ENCODE data around the gene GRM7.

The GRM7 gene

DNA sequence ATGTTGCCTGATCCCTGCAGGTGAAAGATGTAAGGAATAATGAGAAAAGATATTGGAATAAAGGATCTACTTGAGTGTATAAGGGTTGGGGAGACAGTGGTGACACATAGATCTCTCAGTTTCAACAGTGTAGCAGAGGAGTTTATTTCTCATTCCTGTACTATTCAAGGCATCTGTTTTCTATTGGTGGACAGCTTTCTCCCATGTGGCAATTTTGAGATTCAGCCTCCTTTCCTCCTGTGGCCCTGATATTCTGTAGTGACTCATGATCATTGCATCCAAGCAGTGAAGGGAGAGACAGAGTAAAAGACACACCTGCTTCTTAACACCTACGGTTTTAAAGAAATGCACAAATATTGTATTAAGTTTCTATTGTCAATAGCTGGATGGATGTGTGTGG is 327.6 kb downstream of the GRM7 start:
- CTCF ChIA-PET = interaction anchor here (1.1 to 3.1 kb wide), 4 partner anchors 9 to 28 kb away, joined by 3 to 16 read pairs (median 4); no protein-coding TSS in a partner anchor
- POLR2A ChIA-PET = no interaction called here
- TF ChIP-seq, protein P1, sequence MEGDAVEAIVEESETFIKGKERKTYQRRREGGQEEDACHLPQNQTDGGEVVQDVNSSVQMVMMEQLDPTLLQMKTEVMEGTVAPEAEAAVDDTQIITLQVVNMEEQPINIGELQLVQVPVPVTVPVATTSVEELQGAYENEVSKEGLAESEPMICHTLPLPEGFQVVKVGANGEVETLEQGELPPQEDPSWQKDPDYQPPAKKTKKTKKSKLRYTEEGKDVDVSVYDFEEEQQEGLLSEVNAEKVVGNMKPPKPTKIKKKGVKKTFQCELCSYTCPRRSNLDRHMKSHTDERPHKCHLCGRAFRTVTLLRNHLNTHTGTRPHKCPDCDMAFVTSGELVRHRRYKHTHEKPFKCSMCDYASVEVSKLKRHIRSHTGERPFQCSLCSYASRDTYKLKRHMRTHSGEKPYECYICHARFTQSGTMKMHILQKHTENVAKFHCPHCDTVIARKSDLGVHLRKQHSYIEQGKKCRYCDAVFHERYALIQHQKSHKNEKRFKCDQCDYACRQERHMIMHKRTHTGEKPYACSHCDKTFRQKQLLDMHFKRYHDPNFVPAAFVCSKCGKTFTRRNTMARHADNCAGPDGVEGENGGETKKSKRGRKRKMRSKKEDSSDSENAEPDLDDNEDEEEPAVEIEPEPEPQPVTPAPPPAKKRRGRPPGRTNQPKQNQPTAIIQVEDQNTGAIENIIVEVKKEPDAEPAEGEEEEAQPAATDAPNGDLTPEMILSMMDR (IDR thresholded peaks at IDR 0.05; ENCODE audit: control extremely low read depth, extremely low read depth, low read depth, missing control alignments) = no peak
- no peak for DNase-seq (ENCODE audit: extremely low spot score)

DNA sequence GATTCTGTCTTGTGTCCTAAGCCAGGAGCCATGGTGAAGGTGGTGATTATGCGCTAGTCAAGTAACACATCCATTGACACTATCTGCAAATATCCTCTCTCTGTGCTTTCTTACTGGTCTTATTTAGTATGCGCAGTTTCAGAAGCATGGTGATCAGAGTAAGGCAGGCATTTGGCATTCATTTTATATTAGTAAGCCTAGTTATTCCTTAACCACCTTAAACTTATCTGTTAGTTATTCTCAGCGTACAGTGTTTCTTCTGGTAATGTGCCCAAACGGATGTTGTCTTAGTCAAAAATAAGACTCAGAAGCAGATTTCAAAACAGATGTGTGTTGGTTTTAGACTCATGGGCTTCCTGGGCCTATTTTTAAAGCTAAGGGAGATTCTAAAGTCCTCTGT is 329.2 kb downstream of the GRM7 start:
- no peak for DNase-seq (ENCODE audit: extremely low spot score)
- TF ChIP-seq, protein P1 (IDR thresholded peaks at IDR 0.05; ENCODE audit: control extremely low read depth, extremely low read depth, low read depth, missing control alignments) = no peak
- ChIA-PET POLR2A (no interaction called here), CTCF (interaction anchor here (3.1 kb wide), 1 partner anchor 7 kb away, joined by 16 read pairs; no protein-coding TSS in a partner anchor)

DNA sequence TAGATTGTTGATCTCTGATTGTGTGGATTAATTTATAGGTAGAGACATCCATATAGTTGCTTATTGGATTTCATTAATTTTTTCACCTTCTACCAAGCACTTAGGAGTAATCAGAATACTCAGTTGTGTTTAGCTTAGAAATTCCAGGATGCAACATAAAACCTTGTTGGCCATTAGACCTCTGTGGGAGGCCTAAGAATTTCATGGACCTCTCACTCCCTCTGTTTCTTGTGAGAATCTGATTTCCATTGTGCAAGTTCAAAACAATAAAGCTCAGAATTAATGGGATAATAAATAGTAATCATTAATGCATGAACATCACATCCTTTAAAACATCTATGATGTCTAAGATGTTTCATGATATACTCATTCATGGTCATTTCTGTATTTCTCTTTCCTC is 332.4 kb downstream of the GRM7 start:
- ChIA-PET POLR2A (no interaction called here), CTCF (interaction anchor here (0.8 to 1.0 kb wide), 2 partner anchors 9 to 10 kb away, joined by 3 to 4 read pairs; no protein-coding TSS in a partner anchor)
- TF ChIP-seq, protein P1 (IDR thresholded peaks at IDR 0.05; ENCODE audit: control extremely low read depth, extremely low read depth, low read depth, missing control alignments) = no peak
- no peak for DNase-seq (ENCODE audit: extremely low spot score)

DNA sequence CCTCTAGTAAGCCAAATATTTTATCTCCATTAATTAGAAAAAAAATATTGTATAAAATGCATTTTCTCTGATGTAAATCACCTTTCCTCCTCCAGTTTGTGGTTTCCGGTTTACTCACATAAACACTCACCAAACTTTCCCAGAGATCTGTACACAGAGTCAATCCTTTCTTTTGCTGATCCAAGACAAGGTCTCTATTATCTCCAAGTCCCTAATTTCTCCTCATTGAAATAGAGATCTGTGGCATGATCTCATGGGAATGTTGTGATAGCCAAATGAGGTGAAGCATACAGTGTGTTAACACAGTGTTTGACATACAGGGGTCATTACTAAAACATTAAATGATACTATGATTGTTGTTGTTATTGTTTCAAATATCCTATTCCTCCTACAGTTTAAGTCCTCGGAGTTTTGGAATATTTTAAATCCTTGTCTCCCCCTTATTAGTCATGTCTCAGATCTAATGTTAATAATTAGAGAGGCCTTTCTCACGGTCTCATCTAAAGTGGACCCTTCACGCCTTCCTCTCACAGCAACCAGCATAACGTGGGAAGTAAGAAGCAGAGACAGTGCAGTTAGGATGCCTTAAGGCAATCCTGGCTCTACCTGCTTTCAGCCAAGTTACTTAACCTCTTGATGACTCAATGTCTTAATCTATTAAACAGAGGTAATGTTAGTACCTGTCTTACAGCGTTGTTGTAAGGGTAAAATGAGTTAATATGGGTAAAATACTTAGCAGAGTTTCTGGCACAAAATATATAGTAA is 333.3 kb downstream of the GRM7 start:
- CTCF ChIA-PET = interaction anchor here (1.0 kb wide), 1 partner anchor 10 kb away, joined by 4 read pairs; no protein-coding TSS in a partner anchor
- TF ChIP-seq, protein P1 (IDR thresholded peaks at IDR 0.05; ENCODE audit: control extremely low read depth, extremely low read depth, low read depth, missing control alignments) = no peak
- no peak for DNase-seq (ENCODE audit: extremely low spot score)
- POLR2A ChIA-PET = no interaction called here

DNA sequence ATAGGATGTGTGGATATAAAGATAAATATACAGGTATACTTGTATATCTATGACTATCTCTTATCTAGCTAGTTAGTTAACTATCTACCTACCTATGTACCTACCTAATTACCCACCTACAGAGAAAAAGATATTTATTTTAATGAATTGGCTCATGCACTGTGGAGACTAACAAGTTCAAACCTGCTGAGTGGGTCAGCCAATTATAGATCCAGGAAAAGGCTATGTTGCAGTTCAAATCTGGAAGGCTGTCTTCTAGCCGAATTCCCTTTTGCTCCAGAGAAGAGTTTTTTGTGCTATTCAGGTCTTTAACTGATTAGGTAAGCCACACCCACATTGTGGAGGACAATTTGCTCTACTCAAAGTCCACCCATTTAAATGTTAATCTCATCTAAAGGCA is 335.0 kb downstream of the GRM7 start:
- TF ChIP-seq, protein P1 (IDR thresholded peaks at IDR 0.05; ENCODE audit: control extremely low read depth, extremely low read depth, low read depth, missing control alignments) = no peak
- ChIA-PET CTCF (interaction anchor here (3.1 kb wide), 1 partner anchor 7 kb away, joined by 16 read pairs; no protein-coding TSS in a partner anchor), POLR2A (no interaction called here)
- DNase-seq (ENCODE audit: extremely low spot score) = no peak

DNA sequence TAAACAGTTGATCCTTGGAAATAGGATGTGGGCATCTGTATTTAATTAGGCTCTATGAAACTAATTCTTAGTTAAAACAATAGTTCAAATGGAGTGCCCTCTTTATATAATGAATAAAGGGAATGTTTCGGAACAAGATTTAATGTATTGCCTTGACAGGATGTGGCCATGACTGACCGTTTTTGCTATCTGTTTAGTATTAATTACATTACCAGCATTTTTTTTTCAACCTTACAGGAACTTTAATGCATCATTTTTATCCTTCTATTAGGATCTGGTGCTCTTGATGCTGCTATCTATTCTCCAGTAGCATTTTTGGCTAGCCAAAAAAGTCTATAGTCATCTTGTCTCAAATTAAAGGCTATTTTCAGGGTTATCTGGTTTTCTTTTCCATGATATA is 340.9 kb downstream of the GRM7 start:
- CTCF ChIA-PET = no interaction called here
- DNase-seq (ENCODE audit: extremely low spot score) = no peak
- TF ChIP-seq, protein P1 (IDR thresholded peaks at IDR 0.05; ENCODE audit: control extremely low read depth, extremely low read depth, low read depth, missing control alignments) = no peak
- POLR2A ChIA-PET = no interaction called here
